RKO (cell line): Measurements from ENCODE around the gene RNF186.
"Not testable (repeated sequence)": the region's sequence is repeated elsewhere in the genome, so short reads cannot be mapped to it uniquely, and the experiment has no call there.

Experiments used
- DNase-seq: peaks from one replicate; pipeline ENCODE4 v3.0.0-alpha.2; 2016; ENCODE audit warnings: low spot score

Gene RNF186

DNA sequence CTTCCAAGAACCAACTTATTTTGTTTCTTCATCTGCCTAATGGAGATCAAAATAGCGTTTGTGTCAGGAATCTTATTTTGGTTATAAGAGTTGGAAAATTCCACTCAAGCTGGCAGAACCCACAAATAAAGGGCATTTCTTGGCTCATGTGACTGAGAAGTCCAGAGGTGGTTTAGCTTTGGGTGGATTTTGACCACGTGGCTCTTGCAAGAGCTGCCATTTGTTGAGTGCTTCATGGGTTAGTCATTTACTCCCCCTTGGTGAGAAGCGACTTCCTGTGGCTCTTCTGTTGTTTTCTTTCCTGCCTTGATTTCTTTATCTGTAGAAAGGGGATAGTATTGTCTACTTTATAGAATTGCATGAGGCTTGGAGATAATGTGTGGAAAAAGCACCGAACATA lies 9.5 kb upstream of the RNF186 start:
- DNase-seq, result no peak

GRCh38 chr1:19824036-19824435 lies 9.0 kb upstream of the RNF186 start:
- DNase-seq, result no peak

GRCh38 chr1:19819701-19820100 lies 4.6 kb upstream of the RNF186 start:
- DNase-seq, result no peak

GRCh38 chr1:19818324-19818723 lies 3.2 kb upstream of the RNF186 start:
- no peak for DNase-seq

GRCh38 chr1:19817160-19817559 lies 2.1 kb upstream of the RNF186 start:
- no peak for DNase-seq

- DNase-seq, result not testable (repeated sequence)
Measured at GRCh38 chr1:19816737-19817086, 1.6 kb upstream of the RNF186 start.

GRCh38 chr1:19815801-19816736 lies 986 bp upstream of the RNF186 start:
- DNase-seq, result no peak

GRCh38 chr1:19814244-19814661 lies 830 bp downstream of the RNF186 start:
- DNase-seq, result no peak

DNA sequence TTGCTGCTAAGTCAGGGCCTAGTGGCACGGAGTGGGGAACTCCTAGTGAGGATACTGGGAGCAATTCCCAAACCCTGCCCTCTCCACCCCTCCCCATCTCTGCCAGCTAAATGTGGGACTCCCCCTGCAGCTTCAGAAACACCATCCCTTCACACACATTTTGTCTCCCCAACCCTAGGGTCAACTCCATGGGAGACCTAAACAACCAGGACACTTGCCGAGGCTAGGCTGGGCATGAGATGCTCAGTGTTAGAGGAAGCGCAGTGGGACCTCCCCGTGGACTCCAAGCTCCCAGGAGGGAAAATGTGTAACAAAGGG lies 1.5 kb downstream of the RNF186 start:
- DNase-seq, result no peak

DNA sequence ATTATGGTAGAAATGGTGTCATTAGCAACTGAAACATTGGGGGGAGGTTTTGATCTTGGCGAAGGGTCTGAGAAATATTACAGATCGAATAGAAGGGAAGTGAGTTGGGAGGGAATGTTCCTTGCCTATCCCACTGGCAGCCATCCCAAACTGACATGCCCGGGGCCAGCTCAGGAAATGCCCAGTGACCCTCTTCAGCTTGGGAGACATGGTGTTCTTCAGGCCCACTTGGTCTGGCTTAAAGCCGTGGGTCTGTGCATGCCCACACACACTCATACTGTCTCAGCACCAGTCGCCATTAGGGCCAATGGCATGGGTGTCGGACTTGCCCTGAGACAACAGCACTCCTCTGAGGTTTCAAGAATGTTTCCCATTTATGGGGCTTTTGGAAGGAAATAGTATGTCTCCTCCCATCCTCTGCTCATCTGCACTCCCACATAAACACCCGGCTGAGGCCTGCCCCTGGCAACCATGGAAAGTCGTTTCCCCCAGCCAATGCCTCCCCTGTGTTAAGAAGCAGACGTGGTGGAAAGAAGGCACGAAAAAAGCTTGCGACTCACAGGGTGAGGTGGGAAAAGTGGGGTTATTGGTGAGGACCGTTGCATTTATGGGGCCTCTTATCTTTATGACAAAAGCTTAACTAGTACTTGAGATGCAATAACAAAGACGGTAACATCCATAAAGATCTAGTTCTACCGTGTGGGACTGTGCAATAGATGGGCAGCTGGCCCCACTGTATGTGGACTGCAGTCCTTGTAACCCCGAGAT lies 2.0 kb downstream of the RNF186 start:
- DNase-seq, result no peak

GRCh38 chr1:19811206-19811851 lies 3.8 kb downstream of the RNF186 start:
- no peak for DNase-seq

GRCh38 chr1:19809044-19809750 lies 5.9 kb downstream of the RNF186 start:
- DNase-seq, result no peak

DNA sequence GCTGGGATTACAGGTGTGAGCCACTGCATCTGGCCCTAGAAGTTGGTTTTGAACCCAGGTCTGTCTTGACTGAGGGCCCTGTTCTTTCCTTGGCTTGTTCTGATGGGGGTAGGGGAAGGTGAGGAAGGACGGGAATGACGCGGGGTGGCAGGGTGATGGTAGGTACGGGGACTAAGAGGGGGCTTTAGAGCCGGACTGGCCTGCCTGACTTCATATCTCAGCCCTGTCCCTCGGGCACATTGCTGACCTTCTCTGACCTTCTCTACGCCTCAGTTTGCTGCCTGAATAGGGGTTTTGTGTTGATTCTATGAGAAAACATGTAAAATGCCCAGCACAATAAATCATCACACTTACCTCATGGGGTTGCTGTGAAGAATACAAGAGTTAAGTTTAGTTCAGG lies 6.7 kb downstream of the RNF186 start:
- no peak for DNase-seq

GRCh38 chr1:19804831-19805251 lies 10.2 kb downstream of the RNF186 start:
- no peak for DNase-seq

- DNase-seq, result no peak
Measured at GRCh38 chr1:19802269-19802668, 12.8 kb downstream of the RNF186 start.

- DNase-seq, result peak; percentile 63
Measured at GRCh38 chr1:19800076-19800804, 14.8 kb downstream of the RNF186 start.

DNA sequence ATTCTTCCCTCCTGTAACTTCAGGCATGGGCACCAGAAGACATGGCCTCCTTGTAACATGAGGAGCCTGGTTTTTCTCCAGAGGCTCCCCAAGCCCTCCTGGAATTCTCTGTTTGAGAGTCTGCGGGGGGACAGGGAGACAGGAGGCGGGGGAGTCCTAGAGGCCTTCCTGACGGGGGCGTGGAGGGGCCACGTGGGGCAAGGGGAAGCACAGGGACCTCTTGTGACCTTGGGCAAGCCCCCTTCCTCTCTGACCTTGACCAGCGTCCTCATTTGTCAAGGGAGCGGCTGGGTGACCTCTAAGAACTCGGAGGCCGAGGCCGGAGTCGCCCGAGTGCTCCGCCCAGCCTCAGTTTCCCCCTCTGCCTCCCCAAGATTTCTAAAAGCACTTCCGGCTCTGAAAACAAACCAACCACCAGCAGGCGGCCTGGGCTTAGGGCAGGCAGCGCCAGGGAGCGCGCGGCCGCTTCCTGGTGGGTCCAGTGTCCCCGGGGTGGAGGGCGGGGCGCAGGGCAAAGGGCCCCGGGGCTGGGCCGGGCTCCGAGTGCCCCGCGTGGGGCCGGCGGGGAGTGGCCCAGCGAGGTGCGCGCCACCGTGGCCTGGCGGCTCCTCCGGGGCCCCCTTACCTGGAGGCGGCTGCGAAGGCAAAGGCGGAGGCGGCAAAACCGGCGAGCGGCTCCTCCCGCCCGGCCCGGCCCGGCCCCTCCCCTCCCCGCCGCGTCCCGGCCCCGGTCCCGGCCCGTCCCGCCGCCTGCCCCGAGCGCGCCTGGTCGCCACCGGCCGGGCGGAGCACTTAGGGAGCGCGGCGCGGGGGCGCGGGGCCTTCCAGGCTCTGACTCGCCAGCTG lies 15.6 kb downstream of the RNF186 start, which contains the start of gene TMCO4:
TMCO4 (minus strand) TSS at position 687 of the 846 bp plus-strand sequence. CDS start 19,158 bp downstream, outside the sequence.
- DNase-seq, result peak; percentile 63

GRCh38 chr1:19798486-19799229 lies 16.4 kb downstream of the RNF186 start:
- DNase-seq, result peak; percentile 9

DNA sequence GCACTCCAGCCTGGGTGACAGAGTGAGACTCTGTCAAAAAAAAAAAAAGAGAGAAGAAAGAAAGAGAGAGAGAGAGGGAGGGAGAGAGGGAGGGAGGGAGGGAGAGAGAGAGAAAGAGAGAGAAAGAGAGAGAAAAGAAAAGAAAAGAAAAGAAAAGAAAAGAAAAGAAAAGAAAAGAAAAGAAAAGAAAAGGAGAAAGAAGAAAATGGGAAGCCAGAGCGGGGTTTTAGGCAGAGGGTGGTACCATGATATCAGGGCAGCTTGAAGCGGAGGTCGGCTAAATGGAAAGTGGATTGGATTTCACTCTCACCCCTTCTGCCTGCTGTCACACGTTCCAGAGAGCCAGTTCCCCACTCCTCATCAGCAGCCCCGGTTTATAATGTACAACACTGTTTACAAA lies 17.3 kb downstream of the RNF186 start:
- no peak for DNase-seq

- no peak for DNase-seq
Measured at GRCh38 chr1:19794583-19794982, 20.5 kb downstream of the RNF186 start.
